HuH-7.5 (cell line): ENCODE data around the gene KCTD4.
"Not testable (repeated sequence)": the region's sequence is repeated elsewhere in the genome, so short reads cannot be mapped to it uniquely, and the experiment has no call there.

Source experiments
- DNase-seq: peaks from one replicate; pipeline ENCODE4 v3.0.0; 2011; ENCODE audit warnings: low spot score

The KCTD4 gene

DNA sequence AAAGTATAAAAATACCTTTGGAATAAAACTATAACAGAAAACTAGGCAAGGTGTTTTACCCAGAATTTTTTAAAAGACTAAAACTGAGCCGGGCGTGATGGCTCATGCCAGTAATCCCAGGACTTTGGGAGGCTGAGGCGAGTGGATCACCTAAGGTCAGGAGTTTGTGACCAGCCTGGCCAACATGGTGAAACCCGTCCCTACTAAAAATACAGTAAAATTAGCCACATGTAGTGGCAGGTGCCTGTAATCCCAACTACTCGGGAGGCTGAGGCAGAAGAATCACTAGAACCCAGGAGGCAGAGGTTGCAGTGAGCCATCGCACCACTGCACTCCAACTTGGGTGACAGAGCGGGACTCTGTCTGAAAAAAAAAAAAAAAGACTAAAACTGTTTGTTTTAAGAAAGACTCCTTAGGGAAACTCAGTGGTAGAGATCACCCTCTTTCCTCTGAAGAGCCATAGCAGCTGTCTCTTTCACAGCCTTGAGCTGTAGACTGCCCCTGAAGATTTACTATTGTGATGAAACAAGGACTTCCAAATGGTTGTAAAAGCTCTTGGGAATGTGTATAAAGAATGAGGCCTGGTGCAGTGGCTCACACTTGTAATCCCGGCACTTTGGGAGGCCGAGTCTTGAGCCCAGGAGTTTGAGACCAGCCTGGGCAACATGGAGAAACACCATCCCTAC, 14.7 kb upstream of the KCTD4 start:
- DNase-seq, result no peak

GRCh38 chr13:45209229-45209628, 8.4 kb upstream of the KCTD4 start:
- no peak for DNase-seq

DNA sequence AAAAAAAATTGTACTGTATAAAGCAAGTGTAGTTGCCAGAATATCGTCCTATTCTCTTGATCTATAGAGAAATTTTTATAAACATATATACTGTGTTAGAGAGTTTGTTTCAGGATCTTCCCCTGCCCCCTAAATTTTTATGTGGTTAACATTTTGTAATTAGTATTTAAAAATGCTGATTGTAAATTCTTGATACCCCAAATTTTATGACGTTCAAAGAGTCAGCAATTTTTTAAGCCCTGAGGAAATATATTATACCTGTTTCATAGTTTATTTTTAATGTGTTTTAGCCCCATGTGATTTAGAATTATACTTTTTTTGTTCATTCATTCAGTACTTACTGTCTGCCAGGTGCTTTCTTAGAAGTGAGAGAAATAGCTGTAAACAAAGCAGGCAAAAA, 7.3 kb upstream of the KCTD4 start:
- DNase-seq, result no peak

DNA sequence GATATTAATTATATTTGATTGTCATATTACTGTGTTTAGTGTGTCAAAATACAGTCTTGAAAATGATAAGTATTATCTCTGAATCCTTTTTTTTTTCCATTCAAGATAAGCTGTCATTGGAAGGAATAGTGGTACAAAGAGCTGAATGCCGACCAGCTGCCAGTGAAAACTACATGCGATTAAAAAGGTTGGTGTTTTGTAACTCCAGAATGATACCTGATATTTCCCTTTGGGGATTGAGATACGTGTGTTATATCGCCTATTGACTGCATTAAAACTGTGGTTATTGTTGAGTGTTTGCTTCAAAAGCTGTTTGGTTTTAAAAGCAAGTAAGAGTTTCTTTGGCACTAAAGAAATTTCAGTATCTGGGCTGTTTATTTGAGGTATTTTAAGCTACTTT, 6.5 kb upstream of the KCTD4 start:
- no peak for DNase-seq

DNA sequence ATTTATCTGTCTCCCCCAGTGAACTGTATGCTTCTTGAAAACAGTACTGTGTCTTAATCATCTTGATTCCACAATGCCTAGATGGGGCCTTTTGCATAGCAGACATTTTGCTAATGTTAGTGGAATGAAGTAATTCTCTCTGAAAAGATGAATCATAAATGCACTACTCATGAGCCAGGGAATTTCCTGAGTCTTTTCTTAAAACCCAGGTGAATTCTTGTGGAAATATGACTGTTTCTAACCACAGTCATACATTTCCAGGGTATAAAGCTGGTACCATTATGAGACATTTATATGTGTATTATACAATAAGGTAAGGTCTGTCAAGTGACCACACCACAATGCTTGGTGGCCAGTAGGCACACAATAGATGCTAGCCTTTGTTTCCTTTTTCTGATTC, 5.5 kb upstream of the KCTD4 start:
- no peak for DNase-seq

GRCh38 chr13:45205124-45205523, 4.3 kb upstream of the KCTD4 start:
- DNase-seq, result no peak

DNA sequence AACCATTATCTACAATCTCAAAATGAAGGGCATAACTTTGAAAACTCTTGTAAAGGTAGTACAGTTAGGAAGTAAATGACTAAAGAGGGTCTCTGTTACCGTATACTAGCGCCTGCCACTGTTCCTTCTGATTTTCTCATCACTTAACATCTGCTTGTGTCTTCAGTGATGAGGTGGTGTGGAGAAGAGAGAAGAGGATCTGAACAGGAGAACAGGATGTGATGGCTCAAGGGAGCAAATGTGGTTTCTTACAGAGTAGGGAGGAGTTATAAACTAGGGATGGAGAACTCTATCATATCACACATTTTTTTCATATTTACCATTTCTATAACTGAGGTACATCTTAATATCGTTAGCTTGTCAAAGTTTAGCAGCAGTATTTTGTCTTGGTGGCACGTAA, 1.1 kb downstream of the KCTD4 start:
- no peak for DNase-seq

DNA sequence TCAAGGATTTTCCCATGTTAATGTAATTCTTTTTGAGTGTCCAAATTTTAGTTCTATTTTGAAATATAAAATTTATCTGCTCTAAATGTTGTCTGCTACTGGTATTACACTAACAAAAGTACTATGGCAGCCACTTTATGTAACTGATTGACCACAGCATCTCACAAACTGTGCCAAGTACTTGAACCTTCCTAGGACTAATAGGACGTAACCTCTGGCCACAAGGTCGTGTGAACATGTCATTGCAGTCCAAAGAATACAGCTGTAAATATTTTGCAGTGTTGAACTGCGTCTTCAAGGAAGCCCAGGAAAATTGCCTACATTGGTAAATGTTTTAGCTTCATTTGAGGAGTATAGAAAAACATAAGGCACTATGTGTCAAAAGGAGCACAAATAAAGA, 1.9 kb downstream of the KCTD4 start:
- no peak for DNase-seq

DNA sequence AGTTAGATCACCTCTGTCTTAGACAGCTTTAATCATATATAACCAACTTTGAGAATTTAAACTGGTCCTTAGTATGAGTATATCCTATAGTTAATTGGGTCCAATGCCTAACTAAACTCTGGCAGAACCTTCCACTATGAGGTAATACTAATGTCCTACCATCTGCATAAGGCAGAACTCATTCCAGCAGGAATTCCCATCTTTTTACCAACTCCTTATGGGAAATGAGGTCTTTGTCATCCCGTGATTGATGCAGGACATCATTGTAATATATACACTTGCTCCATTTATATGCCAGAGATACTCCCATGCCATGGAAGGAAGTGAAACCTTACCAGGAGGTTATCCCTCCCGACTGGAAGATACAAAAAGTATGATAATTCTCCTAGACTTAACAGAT, 2.8 kb downstream of the KCTD4 start:
- no peak for DNase-seq

GRCh38 chr13:45196622-45197021, 4.2 kb downstream of the KCTD4 start:
- no peak for DNase-seq

DNA sequence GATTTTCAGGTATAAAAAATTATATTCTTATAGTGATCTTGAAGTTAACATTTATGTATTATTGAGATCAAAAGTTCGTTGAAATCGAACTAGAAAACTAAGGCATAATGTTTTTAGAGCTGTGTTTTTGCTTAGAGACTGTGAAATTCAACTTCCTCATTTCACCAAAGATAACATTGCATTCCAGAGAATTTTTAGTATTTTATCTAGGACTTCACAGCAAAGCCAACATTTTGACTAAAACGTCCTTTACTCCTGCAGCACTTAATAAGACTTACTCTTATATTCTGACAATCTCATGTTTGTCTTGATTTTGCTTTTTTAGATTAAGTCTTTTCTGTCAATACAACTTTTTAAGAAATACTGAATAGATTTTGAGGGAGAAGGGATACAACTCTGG, 4.7 kb downstream of the KCTD4 start:
- DNase-seq, result no peak

DNA sequence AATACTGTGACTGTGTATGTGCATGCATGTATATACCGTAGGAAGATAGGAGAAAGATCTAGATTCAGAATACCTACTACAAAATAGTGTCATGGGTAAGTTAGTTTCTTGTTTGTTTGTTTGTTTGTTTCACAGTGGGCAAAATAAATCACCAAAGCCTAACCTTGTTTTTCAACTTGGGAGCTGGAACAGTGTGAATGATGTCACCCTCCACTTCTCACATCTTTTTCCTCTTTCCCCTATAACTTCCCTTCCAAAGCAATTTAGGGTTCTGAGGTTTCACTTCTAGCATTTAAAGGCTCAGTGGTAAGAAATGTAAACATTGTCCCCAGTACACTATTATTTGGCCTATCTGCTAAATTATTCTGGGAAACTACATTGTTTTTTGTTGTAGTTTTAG, 5.4 kb downstream of the KCTD4 start:
- no peak for DNase-seq

DNA sequence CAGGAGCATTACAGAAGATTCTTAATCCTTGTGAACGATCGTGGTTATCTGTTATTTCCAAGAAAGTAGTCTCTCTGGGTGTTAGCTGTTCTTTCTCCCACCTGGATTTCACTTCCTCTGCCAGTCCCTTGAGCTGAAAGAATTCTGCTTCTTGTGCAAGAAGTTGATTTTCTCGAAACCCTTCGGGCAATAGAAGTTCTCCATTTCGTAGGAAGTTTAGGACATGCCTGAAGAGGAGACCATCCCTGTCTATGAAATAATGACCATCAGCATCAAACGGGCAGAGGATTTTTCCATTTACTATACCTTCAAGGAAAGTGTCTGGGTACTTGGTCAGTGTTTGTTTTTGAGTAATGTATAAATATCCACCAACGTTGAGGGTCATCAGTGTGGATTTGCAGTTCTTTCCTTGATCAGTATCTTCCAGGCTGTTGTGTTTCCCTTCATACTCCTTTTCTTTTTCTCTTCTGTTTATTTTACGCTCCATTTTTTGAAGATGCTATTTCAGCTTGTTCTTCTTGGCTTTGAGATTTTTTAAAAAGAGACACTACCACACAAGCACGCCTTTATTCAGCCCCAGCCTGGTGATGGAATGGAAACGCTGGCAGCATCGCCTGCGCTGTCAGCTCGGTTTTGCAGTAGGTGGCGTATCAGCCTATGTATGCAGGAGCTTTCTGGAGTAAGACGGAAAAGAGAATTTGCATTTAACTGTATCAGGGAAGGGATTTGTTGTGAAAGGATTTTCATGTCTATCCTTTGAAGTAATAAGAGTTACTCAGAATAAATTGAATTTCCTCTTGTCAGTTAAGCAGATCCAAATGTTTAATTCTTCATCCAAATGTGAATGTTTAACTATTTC, 6.5 kb downstream of the KCTD4 start:
- no peak for DNase-seq

DNA sequence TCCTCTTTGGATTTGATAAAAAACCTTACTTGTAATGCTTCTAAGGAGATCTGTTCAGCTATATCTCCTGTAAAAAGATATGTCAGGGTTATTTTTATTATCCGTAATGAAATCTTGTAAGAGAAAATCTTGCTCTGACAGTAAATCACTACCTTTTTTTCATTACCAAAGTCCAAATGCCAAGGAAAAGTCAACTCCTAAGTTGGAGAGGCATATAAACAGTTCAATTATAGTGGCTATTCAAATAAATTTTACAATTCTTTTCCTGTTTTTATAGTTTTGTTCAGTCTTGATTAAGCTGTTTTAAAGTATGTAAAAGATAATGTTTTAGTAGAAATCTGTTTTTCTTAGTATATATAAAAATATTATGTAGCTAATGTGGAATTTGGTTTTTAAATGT, 9.0 kb downstream of the KCTD4 start:
- no peak for DNase-seq

- not testable (repeated sequence) for DNase-seq
Observed at GRCh38 chr13:45189511-45189910, 11.3 kb downstream of the KCTD4 start.

GRCh38 chr13:45189077-45189476, 11.8 kb downstream of the KCTD4 start:
- DNase-seq, result not testable (repeated sequence)

DNA sequence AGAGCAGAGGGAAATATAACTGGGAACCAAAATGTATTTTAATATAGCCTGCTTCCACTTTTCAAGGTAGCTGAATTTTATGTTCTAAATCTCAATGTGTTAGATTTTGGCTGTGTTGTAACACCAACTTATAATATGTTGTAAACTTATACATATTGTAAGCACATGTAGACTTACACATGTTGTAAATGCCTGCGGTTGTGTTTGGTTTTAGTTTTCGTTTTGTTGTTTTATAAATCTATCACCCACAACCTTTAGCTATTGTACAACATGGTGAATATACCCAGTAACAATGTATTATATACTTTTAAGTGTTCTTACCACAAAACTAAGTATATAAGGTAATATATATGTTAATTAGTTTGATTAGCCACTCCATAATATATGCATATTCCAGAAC, 15.6 kb downstream of the KCTD4 start:
- DNase-seq, result no peak

DNA sequence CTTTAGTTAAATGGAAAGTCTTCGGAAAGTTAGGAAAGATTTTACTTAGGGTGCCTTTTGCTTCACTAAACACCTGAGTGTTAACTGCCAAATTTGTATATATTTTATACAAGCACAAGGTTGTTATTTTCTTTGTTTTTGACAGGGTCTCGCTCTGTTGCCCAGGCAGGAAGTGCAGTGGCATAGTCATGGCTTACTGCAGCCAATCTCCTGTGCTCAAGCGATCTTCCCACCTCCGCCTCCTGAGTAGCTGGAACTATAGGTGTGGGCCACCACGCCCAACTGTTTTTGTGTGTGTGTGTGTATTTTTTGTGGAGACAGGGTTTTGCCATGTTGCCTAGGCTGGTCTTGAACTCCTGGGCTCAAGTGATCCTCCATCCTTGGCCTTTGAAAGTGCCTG, 16.2 kb downstream of the KCTD4 start:
- DNase-seq, result no peak

- DNase-seq, result no peak
Observed at GRCh38 chr13:45180713-45181601, 19.9 kb downstream of the KCTD4 start.

GRCh38 chr13:45180303-45180702, 20.5 kb downstream of the KCTD4 start:
- DNase-seq, result no peak

- no peak for DNase-seq
Observed at GRCh38 chr13:45179428-45179827, 21.4 kb downstream of the KCTD4 start.

DNA sequence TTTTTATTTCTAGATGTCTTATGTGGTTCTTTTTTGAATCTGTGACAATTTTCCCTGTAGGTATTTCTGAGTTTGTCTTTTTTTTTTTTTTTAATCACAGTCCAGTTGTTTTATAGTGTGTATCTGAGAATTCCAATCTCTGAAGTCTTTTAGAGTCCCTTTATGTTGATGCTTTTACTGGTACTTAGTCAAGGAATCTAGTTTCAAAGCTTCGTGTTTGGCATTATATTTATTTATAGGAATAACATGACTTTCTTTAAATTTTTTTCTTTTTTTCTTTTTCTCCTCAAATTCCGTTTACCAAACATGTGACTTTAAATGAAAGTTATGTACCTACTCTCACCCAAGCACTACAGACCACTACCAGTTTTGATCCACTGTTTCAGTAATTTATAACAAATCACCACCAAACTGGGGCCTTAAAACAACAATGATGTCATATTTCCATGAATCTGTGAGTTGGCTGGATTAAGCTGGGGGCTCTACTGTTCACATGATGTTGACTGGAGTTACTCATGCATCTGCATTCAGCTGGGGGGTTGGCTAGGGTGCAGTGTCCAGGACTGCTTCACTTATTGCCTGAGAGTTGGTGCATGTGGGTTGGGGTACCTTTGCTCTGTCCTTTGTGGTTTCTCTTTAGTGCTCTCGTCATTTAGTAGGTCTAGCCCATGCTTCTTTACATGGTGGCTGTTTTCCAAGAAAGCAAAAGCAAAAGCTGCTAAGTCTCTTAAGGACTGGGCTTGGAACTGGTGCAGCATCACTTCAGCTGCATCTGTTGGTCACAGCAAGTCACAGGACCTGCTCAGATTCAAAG, 22.3 kb downstream of the KCTD4 start:
- no peak for DNase-seq
